ENCODE data around the gene PRKCA.

The PRKCA gene

GRCh38 chr17:66859353-66859752, 556.9 kb downstream of the PRKCA start:
- no peak for DNase-seq

DNA sequence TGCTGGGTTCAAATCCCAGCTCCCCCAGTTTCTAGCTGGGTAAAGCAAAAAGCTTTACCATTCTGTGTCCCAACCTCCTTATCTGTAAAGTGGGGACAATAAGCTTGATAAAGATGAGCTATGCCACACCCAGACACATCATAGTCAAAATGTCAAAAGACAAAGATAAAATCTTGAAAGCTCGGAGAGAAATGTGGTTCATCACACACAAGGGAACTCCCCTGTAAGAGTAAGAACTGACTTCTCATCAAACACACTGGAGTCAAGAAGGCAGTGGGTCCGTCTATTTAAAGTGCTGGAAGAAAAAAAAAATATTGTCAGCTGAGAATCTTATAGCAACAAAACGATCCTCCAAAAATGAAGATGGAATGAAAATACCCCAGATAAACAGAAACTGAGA, 557.8 kb downstream of the PRKCA start:
- no peak for DNase-seq

All from HCEC 1CT (cell line).